ENCODE results near the gene RPS6KA4. TPM values are rescaled to one million over a fixed set of nuclear protein-coding genes. Genes with fewer than 3 reads are reported as not detected.

RPS6KA4 gene
- total and polyA plus RNA-seq, 2 of the 13 experiments (the other 11 are each of a cell fraction or from before 2014, with no cell fraction given): 8.9 to 14.2 TPM

GRCh38 chr11:64355078-64355940 is 3.7 kb upstream of the RPS6KA4 start (continued):
- TF ChIP-seq ZBTB39 (CRISPR knock-in tag; IDR thresholded peaks at IDR 0.05) (no peak), HNF4A (CRISPR knock-in tag; IDR thresholded peaks at IDR 0.05) (peak; percentile 56; the same call in 1 of the 2 replicates), ZBTB42 (CRISPR knock-in tag; IDR thresholded peaks at IDR 0.05) (no peak), HDAC1 (CRISPR knock-in tag; IDR thresholded peaks at IDR 0.05) (peak; percentile 66), KDM2A (CRISPR knock-in tag; IDR thresholded peaks at IDR 0.05; ENCODE audit: borderline replicate concordance, low read depth) (peak; percentile 68; the same call in 1 of the 2 replicates), SRF (IDR thresholded peaks at IDR 0.05; ENCODE audit: low read depth, low read length) (no peak), PITX1 (CRISPR knock-in tag; IDR thresholded peaks at IDR 0.05) (peak; percentile 37; the same call in 1 of the 2 replicates), ZBTB7A (CRISPR knock-in tag; IDR thresholded peaks at IDR 0.05) (peak; percentile 92), ZNF331 (CRISPR knock-in tag; IDR thresholded peaks at IDR 0.05) (peak; percentile 65; the same call in 1 of the 2 replicates), MATR3 (CRISPR knock-in tag; IDR thresholded peaks at IDR 0.05) (no peak), SALL2 (CRISPR knock-in tag; IDR thresholded peaks at IDR 0.05) (peak; percentile 66), IRF2 (CRISPR knock-in tag; IDR thresholded peaks at IDR 0.05) (peak; percentile 46; the same call in 1 of the 2 replicates), ZFP91 (CRISPR knock-in tag; IDR thresholded peaks at IDR 0.05; ENCODE audit: borderline replicate concordance) (peak; percentile 78; the same call in 1 of the 2 replicates), ZBTB21 (CRISPR knock-in tag; IDR thresholded peaks at IDR 0.05) (no peak), NR0B2 (CRISPR knock-in tag; IDR thresholded peaks at IDR 0.05) (no peak), NR2C2 (CRISPR knock-in tag; IDR thresholded peaks at IDR 0.05; ENCODE audit: borderline replicate concordance) (peak; percentile 50), ZNF816 (CRISPR knock-in tag; IDR thresholded peaks at IDR 0.05; ENCODE audit: borderline replicate concordance) (no peak), ATF3 (CRISPR knock-in tag; IDR thresholded peaks at IDR 0.05) (peak; percentile 64; the same call in 1 of the 2 replicates), ZNF850 (CRISPR knock-in tag; conservative IDR thresholded peaks at IDR 0.05) (no peak), SMARCE1 (IDR thresholded peaks at IDR 0.05; ENCODE audit: borderline replicate concordance) (no peak), HNF1B (CRISPR knock-in tag; IDR thresholded peaks at IDR 0.05) (no peak; the same call in 1 of the 2 replicates), TEF (CRISPR knock-in tag; IDR thresholded peaks at IDR 0.05) (no peak), ZFP82 (CRISPR knock-in tag; IDR thresholded peaks at IDR 0.05; ENCODE audit: borderline replicate concordance) (no peak)
